Stimulated activated CD4-positive, alpha-beta T cell treated with anti-CD3 and anti-CD28 coated beads, Interleukin-15, amount 100 ng/mL, for 1 hour (primary cell): Measurements from ENCODE around the gene RPAP3.

Experiments used
- DNase-seq, 2 donors: peaks; one replicate each; pipeline ENCODE4 v3.0.0-alpha.2; 2020; ENCODE audit warnings: low read depth in 1 of 2, low spot score in 1 of 2

The RPAP3 gene

DNA sequence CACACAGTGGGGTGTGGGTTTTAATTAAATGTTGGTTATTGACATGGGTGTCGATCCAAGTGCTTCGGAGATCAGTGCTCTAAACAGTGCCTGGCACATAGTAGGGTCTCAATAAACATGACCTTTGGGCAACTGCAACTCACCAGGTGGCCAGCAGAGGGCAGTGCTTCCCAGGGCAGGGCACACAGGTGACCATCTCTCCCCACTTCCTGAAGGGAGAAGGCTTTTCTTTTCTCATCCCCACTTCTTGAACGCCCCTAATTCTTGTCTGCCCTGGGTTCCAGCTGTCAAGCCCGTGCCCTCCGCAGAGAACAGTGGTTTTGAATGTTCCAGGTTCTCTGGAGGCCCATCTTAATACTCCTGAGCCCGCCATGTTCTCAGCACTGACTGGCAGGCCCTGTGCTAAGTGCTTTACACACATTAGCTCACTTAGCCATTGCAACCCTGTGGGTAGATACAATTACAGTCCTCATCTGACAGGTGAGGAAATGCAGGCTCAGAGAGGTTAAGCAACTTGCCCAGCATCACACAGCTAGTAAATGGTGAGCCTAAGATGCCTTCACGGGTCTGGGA, 36.5 kb upstream of the RPAP3 start:
- DNase-seq = peak; percentile 37 to 66

DNA sequence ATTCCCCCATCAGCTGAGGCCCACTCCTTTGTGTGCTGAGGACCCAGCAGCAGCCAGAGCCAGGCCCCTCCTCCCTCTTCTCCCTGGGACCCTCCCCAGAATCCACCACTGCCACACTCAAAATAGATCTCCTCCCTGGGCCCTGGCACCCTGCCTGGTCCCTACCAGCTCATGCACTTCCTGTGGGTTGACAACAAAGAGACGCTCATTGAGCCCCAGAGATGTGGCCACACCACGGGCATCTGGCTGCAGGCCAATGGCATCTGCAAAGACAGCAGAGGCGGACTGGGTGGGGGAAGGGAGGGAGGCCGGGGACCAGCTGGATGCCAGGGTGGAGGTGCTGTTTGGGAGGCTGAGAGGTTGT, 35.5 kb upstream of the RPAP3 start:
- peak in 1 of 2 donors; percentile 46 for DNase-seq

DNA sequence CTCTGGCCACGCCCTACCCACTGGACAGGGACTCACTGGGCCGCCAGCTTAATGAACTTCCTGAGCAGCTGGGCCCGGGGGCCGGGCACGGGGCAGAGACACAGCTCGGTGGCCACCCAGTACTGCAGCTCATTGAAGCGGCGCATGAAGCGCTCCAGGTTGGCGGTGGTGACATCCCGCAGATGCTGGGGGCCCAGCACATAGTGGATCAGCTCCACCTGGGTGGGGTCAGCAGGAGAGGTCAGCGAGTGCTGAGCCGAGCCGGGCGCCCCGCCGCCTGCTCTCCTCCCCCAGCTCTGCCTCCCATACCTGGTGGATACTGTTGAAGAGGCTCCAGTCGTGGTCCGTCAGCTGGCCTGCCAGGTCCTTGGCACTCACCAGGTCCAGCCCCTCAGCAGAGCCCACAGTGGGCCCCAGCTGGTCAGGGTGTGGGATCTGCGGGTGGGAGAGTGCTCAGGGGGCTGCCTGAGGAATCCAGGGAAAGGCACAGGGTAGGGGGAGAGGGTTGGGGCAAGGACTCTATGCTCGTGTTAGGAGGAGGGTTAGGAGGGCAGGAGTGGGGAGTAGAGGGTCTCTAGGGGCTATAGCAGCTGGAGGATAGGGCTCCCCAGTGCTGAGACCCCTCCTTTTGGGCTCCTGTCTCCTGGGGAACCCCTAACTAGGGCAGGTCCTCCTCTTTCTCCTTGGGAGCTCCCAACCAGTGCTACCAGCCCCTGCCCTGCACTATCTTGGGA, 34.9 kb upstream of the RPAP3 start:
- no peak for DNase-seq

DNA sequence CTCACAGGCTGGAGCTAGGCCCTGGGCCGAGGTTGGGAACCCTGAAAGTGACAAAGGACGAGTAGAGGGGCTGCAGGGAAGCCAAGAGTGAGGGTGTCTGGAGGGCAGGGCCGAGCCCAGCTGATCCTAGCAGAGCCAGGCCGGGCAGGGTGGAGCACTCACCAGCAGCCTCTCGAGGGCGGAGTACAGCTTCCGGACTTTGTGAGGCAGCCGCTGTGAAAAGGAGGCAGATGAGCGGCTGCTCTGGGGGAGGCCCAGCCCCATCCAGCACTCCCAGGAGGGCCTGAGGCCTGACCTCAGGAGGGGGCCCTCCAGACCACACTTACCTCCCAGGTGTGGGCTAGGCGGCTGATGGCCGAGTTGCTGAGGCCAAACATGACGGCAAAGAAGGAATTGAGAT, 34.1 kb upstream of the RPAP3 start:
- no peak for DNase-seq

DNA sequence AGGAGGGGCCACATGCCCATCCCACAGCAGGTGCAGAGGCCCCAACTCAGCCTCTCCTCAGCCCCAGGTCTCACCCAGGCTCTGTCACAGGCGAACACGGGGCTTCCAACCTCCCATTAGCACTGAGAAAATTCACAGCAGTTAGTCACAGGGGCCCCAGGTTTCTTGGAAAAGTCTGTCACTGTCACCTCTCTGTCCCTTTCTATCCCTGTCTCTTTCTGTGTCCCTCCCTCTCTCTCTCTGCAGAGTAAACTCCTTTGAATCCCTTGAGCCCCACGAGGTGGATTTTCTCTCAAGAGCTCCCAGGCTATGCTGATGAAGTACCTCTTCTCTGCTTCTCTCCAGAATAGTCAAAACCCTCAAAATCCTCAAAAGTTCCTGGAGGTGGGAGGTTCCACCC, 33.5 kb upstream of the RPAP3 start:
- no peak for DNase-seq

DNA sequence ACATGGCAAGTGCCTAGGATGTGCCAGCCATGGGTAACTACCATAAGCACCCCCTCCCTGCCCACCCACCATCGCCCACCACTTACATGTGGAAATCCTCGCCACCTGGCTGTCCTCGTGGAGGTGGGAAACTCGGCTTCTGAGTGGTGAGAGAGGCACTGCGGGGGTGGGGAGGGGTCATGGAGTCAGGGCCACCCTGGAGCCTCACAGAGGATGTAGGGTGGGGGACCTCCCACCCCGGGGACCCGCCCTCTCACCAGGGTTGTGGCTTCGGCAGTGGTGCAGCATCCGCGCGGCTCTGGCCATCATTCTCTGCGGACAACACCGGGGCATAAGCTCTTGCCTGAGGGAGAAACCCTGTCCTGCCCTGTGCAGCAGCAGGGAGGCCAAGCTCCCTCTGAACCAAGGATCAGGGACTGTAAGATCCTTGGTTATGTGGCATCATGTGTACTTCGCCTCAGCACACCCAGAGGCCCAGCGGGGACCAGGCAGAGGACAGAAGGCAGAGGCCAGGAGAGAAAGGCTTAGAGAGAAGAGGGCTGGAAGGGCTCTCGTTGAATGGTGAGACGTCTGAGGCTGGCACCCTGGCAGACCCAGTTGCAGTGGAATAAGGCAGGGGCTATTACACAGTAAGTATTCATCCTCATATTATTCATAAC, 32.2 kb upstream of the RPAP3 start:
- DNase-seq = no peak

DNA sequence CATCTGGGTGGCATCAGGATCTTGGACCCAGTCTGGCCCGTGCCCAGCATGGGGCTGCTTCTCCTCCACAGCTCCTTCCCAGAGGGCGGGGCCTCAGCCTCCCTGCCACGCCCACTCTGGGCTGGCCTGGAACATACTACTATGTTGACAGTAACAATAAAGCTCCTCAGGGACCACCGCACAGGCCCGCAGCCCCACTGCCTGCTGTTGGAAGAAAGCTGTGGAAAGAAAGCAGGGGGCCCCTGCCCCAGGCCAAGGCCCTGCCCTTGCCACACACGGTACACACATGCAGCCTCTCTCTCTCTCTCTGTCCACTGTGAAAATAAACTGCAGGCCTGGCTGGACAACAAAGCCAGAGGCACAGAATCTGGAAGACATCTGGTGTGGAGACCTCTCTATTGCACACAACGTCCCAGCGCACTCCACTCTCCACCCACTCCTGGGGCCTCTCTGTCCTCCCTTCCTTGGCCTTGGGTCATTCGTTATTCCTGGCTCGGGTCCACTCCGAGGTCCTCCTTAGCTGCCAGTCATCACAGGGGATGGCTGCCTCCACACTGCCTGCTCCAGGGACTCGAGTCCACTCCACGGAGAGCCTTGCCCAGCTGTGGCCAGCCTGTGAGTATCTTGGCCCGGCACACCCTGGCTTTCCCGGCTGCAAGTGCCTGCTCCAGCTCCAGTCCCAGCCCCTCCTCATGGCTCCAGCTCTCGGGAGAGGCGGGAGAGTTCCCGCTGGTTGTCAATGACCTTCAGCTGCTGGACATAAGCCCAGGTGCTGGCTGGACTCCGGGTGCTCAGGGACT, 31.2 kb upstream of the RPAP3 start:
- no peak for DNase-seq

DNA sequence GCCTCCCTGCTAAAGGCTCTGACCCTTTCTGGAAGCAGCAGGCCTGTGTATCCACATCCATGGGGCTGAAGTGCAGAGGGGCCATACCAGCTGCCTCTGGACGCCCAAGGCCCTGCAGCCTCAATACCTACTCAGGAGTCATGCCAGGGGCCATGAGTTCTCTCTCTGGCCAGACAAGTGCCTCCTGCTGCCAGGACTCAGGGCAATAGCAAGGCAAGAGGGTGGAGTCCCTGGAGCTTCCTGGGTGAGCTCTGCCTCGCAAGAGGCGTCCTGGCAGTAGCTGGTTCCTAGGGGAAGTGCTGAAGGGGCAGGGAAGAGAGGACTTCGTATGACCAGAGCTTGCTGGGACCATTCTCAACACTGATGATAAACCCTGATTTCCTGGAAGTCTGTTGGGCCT, 30.4 kb upstream of the RPAP3 start:
- DNase-seq = no peak

DNA sequence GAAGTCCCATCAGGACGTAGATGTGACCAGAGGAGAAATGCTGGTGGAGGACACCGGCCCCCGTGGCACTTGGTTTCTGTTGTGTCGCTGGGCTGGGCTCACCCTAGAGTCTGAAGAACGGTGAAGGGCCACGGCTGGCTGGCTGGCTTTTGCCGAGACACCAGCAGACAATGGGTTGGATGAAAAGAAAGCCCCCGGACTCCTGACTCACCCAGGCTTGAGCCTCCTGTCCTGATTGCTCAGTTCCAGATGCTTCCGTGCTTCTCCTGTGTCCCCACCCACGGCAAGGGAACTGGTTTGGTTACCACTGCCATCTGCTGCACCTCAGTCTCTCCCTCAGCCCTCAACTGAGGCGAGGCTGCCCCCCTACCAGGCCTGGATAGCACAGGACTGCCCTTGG, 29.8 kb upstream of the RPAP3 start:
- no peak for DNase-seq

DNA sequence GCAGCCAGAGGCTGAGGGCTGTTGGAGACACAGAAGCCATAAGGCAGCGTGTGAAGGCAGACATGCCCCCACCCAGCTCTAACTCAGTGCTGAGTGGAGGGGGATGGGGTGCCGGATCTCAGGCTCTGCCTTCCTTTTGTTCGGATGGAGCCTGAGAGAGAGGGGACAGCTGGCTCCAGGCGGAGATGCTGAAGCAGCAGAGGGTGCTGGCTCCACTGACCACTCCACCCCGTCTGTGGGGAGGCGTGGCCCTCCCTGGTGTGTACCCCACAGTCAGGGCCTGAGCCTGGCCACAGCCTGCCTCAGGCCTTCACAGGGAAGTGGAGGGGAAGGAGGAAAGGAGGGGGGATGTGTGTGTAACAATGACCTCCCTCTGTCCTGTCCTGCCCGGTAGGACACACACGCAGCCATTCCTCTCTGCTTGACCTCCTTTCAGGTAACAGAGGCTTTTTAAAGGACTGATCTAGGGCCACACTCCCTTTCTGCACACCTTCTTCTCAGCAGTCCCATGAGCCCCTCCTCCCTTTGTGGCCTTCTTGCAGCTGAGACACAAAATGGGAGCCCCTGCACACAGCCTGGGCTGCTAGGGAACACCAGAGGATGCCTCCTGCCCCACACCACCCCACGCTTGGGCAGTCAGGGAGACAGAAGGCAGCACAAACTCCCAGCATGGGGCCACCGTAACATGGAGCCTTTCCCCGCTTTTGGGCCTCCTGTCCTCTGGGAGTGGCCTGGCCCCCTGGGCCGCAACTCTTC, 29.1 kb upstream of the RPAP3 start:
- no peak for DNase-seq

DNA sequence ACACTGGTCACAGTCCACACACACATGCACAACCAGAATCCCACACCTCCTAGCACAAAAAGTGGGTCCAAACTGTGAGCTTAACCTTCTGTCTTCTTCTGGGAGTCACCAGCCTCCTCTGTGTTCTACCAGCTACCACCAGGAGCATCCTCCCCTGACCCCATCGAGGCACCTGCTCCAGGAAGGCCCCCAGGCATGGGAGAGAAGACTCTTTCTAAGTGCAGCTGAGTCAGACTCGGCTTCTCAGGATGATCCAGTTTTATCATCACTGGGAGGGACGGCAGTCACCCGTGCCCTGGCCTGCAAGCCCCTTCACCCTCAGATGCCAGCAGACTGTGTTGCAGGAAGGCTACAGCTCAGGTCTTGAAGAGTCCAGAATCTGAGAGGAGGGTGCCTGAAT, 27.3 kb upstream of the RPAP3 start:
- no peak for DNase-seq

DNA sequence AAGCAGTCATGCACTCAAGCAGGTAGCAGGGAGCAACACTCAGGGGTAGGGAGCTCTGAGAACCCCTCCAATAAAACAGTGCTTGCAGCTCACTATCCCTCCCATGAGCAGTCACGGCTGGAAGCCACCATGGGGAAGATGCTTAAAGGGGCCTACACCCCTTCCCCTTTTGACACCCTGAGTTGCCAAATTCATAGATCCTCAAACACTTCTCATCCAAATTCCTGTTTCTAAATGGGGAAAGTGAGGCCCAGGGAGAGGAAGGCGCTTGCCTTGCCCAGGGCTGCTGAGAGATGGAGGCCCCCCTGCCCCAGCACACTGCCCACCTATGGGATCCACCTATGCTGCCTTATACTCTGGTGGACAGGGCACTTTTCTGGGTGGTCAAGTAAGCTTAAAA, 26.7 kb upstream of the RPAP3 start:
- DNase-seq = no peak

DNA sequence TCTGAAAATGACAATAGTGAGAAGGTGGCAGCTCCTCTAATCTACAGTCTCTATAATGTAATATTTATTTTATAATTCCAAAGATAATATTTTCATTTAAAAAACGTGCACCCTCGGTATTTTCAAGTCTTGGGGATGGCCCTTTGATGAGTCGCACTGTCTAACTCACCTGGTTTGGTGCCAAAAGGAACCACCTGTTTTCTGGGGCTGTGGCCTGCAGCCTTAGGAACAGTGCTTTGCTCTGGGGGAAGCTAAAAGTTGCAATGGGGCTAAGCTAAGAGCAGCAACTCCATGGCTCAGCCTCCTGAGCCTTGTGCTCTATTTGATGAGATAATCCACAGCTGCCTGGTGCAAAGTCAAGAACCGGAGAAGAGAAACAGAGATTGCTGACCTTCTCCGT, 25.9 kb upstream of the RPAP3 start:
- DNase-seq = no peak

DNA sequence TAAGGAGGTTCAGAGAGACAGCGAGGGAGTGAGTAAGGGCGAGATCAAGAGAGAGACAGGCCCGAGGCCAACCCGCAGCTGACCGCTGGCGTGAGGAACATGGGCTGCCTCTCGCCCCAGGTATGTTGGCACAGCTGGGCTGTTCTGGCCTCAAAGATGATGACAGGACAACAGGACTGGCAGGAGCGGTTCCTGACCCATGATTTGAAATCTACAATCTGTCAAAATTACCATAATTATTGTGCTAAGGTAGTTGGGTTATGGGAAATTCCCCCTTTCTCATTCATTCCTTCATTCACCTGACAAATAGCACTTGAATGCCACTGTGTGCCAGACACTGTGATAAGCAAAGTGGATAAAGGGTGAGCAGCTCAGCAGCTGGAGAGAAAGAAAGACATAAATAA, 24.5 kb upstream of the RPAP3 start:
- no peak for DNase-seq

DNA sequence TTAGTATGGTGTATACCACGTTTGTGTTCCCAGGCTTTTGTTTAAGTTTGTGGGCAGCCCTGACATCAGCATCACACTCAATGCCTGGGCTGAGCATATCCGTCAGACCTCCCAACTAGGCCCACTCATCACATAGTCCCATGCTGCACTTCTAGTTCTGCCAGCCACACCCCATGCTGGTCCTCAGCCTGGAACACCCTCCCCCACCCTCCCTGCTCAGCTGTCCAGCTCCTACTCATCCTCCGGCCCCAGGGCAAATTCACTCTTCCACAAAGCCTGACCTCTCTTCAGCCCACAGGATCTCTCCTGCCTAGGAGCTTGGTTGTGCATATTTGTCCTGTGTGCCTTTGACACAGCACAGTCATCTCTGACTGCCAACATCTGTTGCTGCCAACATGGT, 23.4 kb upstream of the RPAP3 start:
- no peak for DNase-seq

DNA sequence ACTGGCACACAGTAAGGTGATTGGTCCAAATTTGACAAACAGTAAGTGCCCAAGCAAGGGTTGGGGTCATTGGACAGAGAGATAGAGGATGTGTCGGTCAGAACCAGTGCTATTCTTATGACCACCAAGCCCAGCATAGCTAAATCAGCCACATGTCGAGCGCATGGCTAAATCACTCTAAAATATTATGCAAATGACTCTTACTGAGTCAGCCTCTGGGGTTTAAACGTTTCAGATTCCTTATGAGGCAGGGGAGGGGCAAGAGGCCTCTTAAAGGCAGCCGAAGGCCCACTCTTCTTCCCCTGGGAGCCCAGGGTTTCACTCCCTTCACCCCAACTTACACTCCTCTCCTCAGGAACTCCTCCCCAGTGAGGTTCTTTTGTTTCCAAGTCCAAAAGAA, 20.1 kb upstream of the RPAP3 start:
- no peak for DNase-seq

DNA sequence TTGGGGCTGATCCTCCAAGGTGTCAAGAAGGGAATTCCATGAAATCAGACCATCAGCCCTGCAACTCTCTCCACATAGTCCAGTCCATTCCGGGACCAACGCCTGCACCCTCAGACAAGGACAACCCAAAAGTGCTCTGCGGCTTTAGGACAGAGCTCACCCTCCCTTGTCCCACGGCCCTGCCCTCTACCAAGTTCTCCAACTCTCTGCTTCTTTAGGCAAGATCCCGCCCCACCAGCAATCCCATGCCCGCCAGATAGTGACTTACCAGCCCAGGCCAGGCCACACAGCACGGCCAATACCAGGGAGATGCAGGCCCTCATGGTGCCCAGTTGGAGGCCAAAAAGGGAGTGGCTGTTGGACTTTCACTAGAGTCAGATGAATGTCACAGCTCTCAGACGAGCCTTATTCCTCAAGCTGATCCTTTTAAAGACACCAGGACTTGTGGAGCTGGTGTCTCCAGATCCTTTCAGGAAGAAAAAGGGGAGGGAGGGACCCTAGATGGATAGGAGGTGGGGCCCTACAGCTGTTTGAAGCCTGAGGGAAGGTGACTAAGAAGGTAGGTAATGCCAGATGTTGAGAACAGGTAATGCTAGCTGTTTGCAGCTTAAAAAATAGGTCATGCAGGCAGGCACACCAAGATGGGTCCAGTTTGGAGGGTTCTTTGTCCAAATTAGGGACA, 19.4 kb upstream of the RPAP3 start, which contains the start of gene ENDOU:
TSS of gene ENDOU (minus strand) at position 400 of the 682 bp plus-strand sequence. CDS start at position 323, 77 bp downstream.
- no peak for DNase-seq

DNA sequence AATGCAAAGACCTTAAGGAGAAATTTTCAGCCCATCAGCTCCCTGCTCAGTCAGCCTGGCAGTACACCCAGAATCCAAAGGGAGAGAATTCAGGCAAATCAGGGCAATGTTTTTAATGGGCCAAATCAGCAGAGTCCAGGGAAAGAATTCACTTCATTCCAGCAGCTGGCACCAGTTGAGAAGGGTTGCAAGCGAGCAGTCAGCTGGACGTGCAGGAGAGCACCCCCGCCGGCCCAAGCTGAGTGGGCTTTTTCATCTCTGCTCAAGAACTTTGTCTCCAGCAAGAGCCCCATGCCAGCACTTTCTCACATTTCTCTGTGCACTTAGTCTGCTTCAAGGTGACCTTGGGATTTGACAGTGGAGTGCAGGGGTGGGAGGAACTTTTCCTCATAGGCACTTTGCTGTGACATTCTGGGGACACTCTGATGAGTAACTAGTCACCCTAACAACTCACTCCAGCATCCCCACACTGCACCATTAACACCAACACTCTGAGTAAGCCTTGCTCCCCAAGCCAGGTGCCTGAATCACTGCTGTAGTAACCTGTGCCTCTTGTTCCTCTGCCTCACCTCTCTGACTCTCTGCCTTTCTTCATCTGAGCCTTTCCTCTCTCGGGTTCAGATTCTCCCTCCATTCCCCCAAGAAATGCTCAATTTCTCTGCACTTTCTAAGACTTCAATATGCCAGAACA, 17.3 kb upstream of the RPAP3 start:
- DNase-seq = no peak

DNA sequence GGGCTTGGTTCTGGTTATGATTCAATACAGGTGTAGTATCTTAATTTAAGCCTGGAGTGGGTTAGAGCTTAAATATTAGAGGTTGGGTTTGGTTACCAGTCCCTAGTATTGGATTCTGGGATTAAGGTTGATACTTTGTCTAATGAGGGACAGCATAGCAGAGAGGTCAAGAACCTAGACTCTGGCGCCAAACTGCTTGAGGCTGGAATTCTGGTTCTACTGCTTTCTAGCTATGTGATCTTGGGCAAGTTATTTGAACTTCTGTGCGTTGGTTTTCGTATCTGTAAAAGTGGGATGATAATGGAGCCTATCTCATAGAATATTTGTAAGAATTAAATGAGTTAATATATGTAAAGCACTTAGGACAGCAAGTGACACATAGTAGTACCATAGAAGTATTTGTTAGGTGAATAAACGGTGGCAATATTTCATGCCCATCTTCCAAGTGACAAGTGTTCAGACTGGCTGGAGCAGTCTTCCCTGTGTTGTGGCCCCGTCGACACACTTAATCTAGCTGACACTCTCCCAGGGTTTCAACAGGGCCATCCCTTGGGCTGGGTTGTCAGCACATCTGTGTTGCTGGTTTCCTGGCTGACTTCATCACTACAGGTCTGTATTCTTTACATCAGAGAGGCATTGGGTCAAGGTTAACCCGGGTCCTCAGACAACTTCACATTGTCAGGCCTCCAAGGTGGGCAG, 16.5 kb upstream of the RPAP3 start:
- no peak for DNase-seq
